H9 (cell line): ENCODE results near the gene SCD5. TPM values are rescaled to one million over a fixed set of nuclear protein-coding genes. Genes with fewer than 3 reads are reported as not detected.

ENCODE experiments used
- DNase-seq: peaks from one replicate; pipeline ENCODE4 v3.0.0-alpha.2; 2017
- H2AFZ ChIP-seq: one replicate; pipeline ENCODE4 v1.6.1; 2013; ENCODE audit warnings: mild to moderate bottlenecking, low read length, control low read depth, moderate library complexity
- H2AK5ac ChIP-seq: 2 replicates; pipeline ENCODE4 v1.6.1; 2013; ENCODE audit warnings: low read length, control low read depth, mixed read lengths; ENCODE audit not compliant: insufficient read length
- H2BK120ac ChIP-seq: one replicate; pipeline ENCODE4 v1.6.1; 2013; ENCODE audit warnings: low read depth, mild to moderate bottlenecking, low read length, control low read depth, inconsistent platforms; ENCODE audit not compliant: poor library complexity, severe bottlenecking
- H2BK12ac ChIP-seq: 2 replicates; pipeline ENCODE4 v1.6.1; 2013; ENCODE audit warnings: low read length, control low read depth, mixed read lengths, low read depth; ENCODE audit not compliant: insufficient read length
- H2BK15ac ChIP-seq: 2 replicates; pipeline ENCODE4 v1.6.1; 2013; ENCODE audit warnings: low read depth, low read length, control low read depth
- H2BK20ac ChIP-seq: one replicate; pipeline ENCODE4 v1.6.1; 2013; ENCODE audit warnings: low read depth, mild to moderate bottlenecking, low read length, control low read depth, inconsistent platforms; ENCODE audit not compliant: poor library complexity, severe bottlenecking
- H2BK5ac ChIP-seq: 2 replicates; pipeline ENCODE4 v1.6.1; 2013; ENCODE audit warnings: low read length, control low read depth, mixed read lengths; ENCODE audit not compliant: insufficient read length
- H3K14ac ChIP-seq: 2 replicates; pipeline ENCODE4 v1.6.1; 2013; ENCODE audit warnings: low read length, control low read depth; ENCODE audit not compliant: insufficient read depth
- H3K18ac ChIP-seq: 2 replicates; pipeline ENCODE4 v1.6.1; 2013; ENCODE audit warnings: low read depth, mild to moderate bottlenecking, mixed read lengths, low read length, control low read depth; ENCODE audit not compliant: insufficient read length
- H3K23ac ChIP-seq: 2 replicates; pipeline ENCODE4 v1.6.1; 2013; ENCODE audit warnings: low read length, control low read depth, mixed read lengths, low read depth; ENCODE audit not compliant: insufficient read length
- H3K23me2 ChIP-seq: 2 replicates; pipeline ENCODE4 v1.6.1; 2013; ENCODE audit warnings: low read depth, mild to moderate bottlenecking, mixed read lengths, low read length, control low read depth; ENCODE audit not compliant: insufficient read length, poor library complexity, severe bottlenecking
- H3K27ac ChIP-seq: 2 replicates; pipeline ENCODE4 v1.5.1; 2013; ENCODE audit warnings: low read length, control low read depth, mixed read lengths, low read depth; ENCODE audit not compliant: insufficient read length
- H3K27me3 ChIP-seq: 2 replicates; pipeline ENCODE4 v1.6.1; 2013; ENCODE audit warnings: low read length, control low read depth, inconsistent platforms; ENCODE audit not compliant: insufficient read depth
- H3K4ac ChIP-seq: 2 replicates; pipeline ENCODE4 v1.6.1; 2013; ENCODE audit warnings: low read depth, mild to moderate bottlenecking, control low read depth, inconsistent platforms, low read length, moderate library complexity
- H3K4me1 ChIP-seq: 2 replicates; pipeline ENCODE4 v1.6.1; 2013; ENCODE audit warnings: low read length, control low read depth, inconsistent platforms; ENCODE audit not compliant: insufficient read depth
- H3K4me2 ChIP-seq: 2 replicates; pipeline ENCODE4 v1.6.1; 2013; ENCODE audit warnings: low read length, control low read depth, mixed read lengths; ENCODE audit not compliant: insufficient read length, insufficient read depth
- H3K56ac ChIP-seq: 2 replicates; pipeline ENCODE4 v1.6.1; 2013; ENCODE audit warnings: low read depth, mild to moderate bottlenecking, mixed read lengths, low read length, control low read depth; ENCODE audit not compliant: insufficient read length
- H3K79me1 ChIP-seq: 2 replicates; pipeline ENCODE4 v1.6.1; 2013; ENCODE audit warnings: low read depth, mild to moderate bottlenecking, moderate library complexity, low read length, control low read depth, inconsistent platforms; ENCODE audit not compliant: insufficient read depth, poor library complexity, severe bottlenecking
- H3K79me2 ChIP-seq: 2 replicates; pipeline ENCODE4 v1.6.1; 2013; ENCODE audit warnings: low read length, control low read depth, inconsistent platforms; ENCODE audit not compliant: insufficient read depth
- H3K9ac ChIP-seq: 2 replicates; pipeline ENCODE4 v1.6.1; 2013; ENCODE audit warnings: low read length, control low read depth, mixed read lengths; ENCODE audit not compliant: insufficient read length; ENCODE audit errors: extremely low read depth
- H3K9me3 ChIP-seq: one replicate; pipeline ENCODE4 v1.6.1; 2013; ENCODE audit warnings: low read depth, low read length, inconsistent platforms; ENCODE audit not compliant: control insufficient read depth
- H3T11ph ChIP-seq: one replicate; pipeline ENCODE4 v1.6.1; 2013; ENCODE audit warnings: mild to moderate bottlenecking, low read length, control low read depth, inconsistent platforms
- H4K20me1 ChIP-seq: one replicate; pipeline ENCODE4 v1.6.1; 2013; ENCODE audit not compliant: control insufficient read depth, insufficient read length, insufficient read depth
- H4K5ac ChIP-seq: 2 replicates; pipeline ENCODE4 v1.6.1; 2013; ENCODE audit warnings: low read depth, mild to moderate bottlenecking, mixed read lengths, low read length, control low read depth; ENCODE audit not compliant: insufficient read length
- H4K8ac ChIP-seq: replicated peaks from 2 replicates; pipeline ENCODE4 v1.6.1; 2013; ENCODE audit warnings: low read length, control low read depth, mixed read lengths, low read depth; ENCODE audit not compliant: insufficient read length
- H4K91ac ChIP-seq: 2 replicates; pipeline ENCODE4 v1.6.1; 2013; ENCODE audit warnings: low read depth, mild to moderate bottlenecking, moderate library complexity, mixed read lengths, low read length, control low read depth; ENCODE audit not compliant: insufficient read length
- H3K27ac Mint-ChIP-seq, 3 experiments: 2 replicates in 2 of 3; 3 replicates in 1 of 3; pipeline ENCODE4 v1.8.0; 2020 to 2021; ENCODE audit warnings: mixed read lengths in 3 of 3, mild to moderate bottlenecking in 1 of 3, moderate library complexity in 1 of 3
- H3K27me3 Mint-ChIP-seq: 2 replicates; pipeline ENCODE4 v1.8.0; 2021; ENCODE audit warnings: low read depth, mild to moderate bottlenecking, moderate library complexity, mixed read lengths
- H3K36me3 Mint-ChIP-seq, 3 experiments: 2 replicates in 2 of 3; 3 replicates in 1 of 3; pipeline ENCODE4 v1.8.0; 2020 to 2021; ENCODE audit warnings: low read depth in 3 of 3, mixed read lengths in 3 of 3; ENCODE audit not compliant: insufficient read depth in 1 of 3
- H3K4me1 Mint-ChIP-seq, 2 experiments: 2 replicates each; pipeline ENCODE4 v1.8.0; 2020; ENCODE audit warnings: mixed read lengths in 2 of 2
- H3K4me3 Mint-ChIP-seq, 2 experiments: 2 replicates in 1 of 2; 3 replicates in 1 of 2; pipeline ENCODE4 v1.8.0; 2020 to 2021; ENCODE audit warnings: mild to moderate bottlenecking in 2 of 2, mixed read lengths in 2 of 2, moderate library complexity in 1 of 2
- H3K9me3 Mint-ChIP-seq, 2 experiments: 2 replicates in 1 of 2; 3 replicates in 1 of 2; pipeline ENCODE4 v1.8.0; 2020; ENCODE audit warnings: mild to moderate bottlenecking in 2 of 2, mixed read lengths in 2 of 2, moderate library complexity in 1 of 2
- CTCF ChIP-seq: fragments of 200-600 bp; sonication (generic); conservative IDR thresholded peaks from 3 replicates; pipeline ENCODE4 v1.8.0; 2021; ENCODE audit warnings: antibody characterized with exemption, mild to moderate bottlenecking
- WGBS: extraction: QIAGEN DNeasy Blood & Tissue Kit; methylation state at CpG from one replicate; pipeline ENCODE4 v1.1.7; 2013; ENCODE audit warnings: missing lambda C conversion rate, low lambda C conversion rate, mixed read lengths; ENCODE audit not compliant: insufficient read length; ENCODE audit errors: extremely low coverage; 5-methylcytosine and 5-hydroxymethylcytosine counted together
- total RNA-seq: library from RNA; stranded (reverse); gene quantifications from 2 replicates; pipeline ENCODE4 v1.2.1, GENCODE V29; 2021

The SCD5 gene
- total RNA-seq, 1 experiment from 2014 or later: 0.68 TPM

- no peak overlapping the region for H3K27ac ChIP-seq
- no peaks in the 10 kb centered on the region for H3K27me3 ChIP-seq
- H4K20me1 ChIP-seq: no peaks in the 10 kb centered on the region
- H3K23me2 ChIP-seq: no peaks in the 10 kb centered on the region
- no peak overlapping the region for H3K4ac ChIP-seq
- Mint-ChIP-seq H3K36me3 (no peaks in the 10 kb centered on the region), H3K27ac (no peak overlapping the region), H3K4me1 (peaks cover 19 to 21% of the 10 kb centered on the region in 2 experiments), H3K27me3 (peaks cover 16% of the 10 kb centered on the region), H3K4me3 (no peak overlapping the region), H3K9me3 (no peaks in the 10 kb centered on the region)
- H3K14ac ChIP-seq: no peak overlapping the region
- no peak overlapping the region for H2BK15ac ChIP-seq
- no peak overlapping the region for H2BK12ac ChIP-seq
- H3K79me2 ChIP-seq: no peaks in the 10 kb centered on the region
- no peak overlapping the region for H2AK5ac ChIP-seq
- no peak overlapping the region for H3T11ph ChIP-seq
- no peak overlapping the region for H2BK120ac ChIP-seq
- H3K9me3 ChIP-seq: no peaks in the 10 kb centered on the region
- H4K91ac ChIP-seq: no peak overlapping the region
- H3K18ac ChIP-seq: no peak overlapping the region
- no peak overlapping the region for H2BK20ac ChIP-seq
- no CpG with 5 or more reads among the region's 6 CpGs for WGBS
- H3K4me2 ChIP-seq: no peak overlapping the region
- H3K79me1 ChIP-seq: no peaks in the 10 kb centered on the region
- DNase-seq: no peak
- no peak overlapping the region for H3K23ac ChIP-seq
- no peak overlapping the region for H2AFZ ChIP-seq
- no peaks in the 10 kb centered on the region for H3K4me1 ChIP-seq
- no peak overlapping the region for H3K56ac ChIP-seq
- no peak overlapping the region for H4K5ac ChIP-seq
- no peak for TF ChIP-seq CTCF
- H4K8ac ChIP-seq: no peak overlapping the region
- H2BK5ac ChIP-seq: no peak overlapping the region
- no peak overlapping the region for H3K9ac ChIP-seq
Observed at GRCh38 chr4:82748810-82749470, 49.7 kb downstream of the SCD5 start.
